ENCODE data around the gene PTGES2. TPM values are rescaled to one million over a fixed set of nuclear protein-coding genes. Genes with fewer than 3 reads are reported as not detected.

The PTGES2 gene
- total and polyA plus RNA-seq, 2 experiments from 2014 or later, result 59.7 to 124 TPM

DNA sequence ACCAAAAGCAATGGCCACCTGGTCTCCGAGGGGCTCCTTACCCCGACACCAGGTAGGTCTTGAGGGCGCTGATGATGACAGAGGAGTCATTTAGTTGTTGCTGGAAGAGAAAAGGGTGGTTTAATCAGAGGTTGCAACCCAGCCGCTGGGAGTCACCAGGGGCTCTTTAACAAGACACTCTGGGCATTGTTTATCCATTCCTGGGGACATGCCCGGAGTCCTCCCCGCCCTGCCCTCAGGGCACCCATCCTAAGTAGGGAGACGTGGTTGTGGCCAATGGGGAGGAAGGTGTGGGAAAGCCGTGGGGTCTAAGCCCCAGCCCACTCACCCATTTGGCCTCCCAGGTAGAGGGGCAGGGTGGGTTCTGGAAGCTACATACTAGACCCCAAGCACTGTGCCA is 3.1 kb downstream of the PTGES2 start (continued):
- no peak for TF ChIP-seq EZH2phosphoT487 (IDR thresholded peaks at IDR 0.05; ENCODE audit: unreplicated experiment)
- TF ChIP-seq, protein P1, sequence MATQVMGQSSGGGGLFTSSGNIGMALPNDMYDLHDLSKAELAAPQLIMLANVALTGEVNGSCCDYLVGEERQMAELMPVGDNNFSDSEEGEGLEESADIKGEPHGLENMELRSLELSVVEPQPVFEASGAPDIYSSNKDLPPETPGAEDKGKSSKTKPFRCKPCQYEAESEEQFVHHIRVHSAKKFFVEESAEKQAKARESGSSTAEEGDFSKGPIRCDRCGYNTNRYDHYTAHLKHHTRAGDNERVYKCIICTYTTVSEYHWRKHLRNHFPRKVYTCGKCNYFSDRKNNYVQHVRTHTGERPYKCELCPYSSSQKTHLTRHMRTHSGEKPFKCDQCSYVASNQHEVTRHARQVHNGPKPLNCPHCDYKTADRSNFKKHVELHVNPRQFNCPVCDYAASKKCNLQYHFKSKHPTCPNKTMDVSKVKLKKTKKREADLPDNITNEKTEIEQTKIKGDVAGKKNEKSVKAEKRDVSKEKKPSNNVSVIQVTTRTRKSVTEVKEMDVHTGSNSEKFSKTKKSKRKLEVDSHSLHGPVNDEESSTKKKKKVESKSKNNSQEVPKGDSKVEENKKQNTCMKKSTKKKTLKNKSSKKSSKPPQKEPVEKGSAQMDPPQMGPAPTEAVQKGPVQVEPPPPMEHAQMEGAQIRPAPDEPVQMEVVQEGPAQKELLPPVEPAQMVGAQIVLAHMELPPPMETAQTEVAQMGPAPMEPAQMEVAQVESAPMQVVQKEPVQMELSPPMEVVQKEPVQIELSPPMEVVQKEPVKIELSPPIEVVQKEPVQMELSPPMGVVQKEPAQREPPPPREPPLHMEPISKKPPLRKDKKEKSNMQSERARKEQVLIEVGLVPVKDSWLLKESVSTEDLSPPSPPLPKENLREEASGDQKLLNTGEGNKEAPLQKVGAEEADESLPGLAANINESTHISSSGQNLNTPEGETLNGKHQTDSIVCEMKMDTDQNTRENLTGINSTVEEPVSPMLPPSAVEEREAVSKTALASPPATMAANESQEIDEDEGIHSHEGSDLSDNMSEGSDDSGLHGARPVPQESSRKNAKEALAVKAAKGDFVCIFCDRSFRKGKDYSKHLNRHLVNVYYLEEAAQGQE (IDR thresholded peaks at IDR 0.05; ENCODE audit: unreplicated experiment), result no peak
- no peak for TF ChIP-seq NANOG (IDR thresholded peaks at IDR 0.05; ENCODE audit: borderline replicate concordance)
- TF ChIP-seq, protein P2, sequence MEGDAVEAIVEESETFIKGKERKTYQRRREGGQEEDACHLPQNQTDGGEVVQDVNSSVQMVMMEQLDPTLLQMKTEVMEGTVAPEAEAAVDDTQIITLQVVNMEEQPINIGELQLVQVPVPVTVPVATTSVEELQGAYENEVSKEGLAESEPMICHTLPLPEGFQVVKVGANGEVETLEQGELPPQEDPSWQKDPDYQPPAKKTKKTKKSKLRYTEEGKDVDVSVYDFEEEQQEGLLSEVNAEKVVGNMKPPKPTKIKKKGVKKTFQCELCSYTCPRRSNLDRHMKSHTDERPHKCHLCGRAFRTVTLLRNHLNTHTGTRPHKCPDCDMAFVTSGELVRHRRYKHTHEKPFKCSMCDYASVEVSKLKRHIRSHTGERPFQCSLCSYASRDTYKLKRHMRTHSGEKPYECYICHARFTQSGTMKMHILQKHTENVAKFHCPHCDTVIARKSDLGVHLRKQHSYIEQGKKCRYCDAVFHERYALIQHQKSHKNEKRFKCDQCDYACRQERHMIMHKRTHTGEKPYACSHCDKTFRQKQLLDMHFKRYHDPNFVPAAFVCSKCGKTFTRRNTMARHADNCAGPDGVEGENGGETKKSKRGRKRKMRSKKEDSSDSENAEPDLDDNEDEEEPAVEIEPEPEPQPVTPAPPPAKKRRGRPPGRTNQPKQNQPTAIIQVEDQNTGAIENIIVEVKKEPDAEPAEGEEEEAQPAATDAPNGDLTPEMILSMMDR (conservative IDR thresholded peaks at IDR 0.05; ENCODE audit: low read depth in 2 of 2), result no peak

DNA sequence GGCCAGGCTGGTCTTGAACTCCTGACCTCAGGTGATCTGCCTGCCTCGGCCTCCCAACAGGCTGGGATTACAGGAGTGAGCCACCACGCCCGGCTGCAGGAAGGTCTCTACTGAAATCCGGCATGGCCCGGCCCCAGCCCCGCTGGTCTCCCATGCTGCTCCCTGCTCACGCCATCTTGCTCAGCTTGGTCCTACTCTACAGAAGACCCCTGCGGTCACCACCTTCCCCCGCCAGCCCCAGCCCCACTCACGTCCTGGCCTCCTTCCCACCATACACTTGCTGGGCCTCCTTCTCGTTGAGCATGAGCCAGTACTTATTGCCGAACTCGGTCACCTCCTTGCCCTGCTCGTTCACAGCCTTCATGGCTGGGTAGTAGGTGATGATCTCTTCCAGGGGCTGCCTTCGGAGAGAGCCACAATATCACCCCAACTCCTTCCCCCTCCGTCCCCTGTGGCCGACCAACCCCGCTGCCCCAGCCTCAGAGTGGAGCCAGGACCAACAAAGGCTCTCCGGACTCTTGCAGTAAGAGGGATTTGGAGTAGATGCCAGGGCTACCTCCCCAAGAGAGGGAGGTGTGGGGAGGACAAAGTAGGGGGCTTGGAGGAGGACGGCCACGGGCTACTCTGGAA is 4.0 kb downstream of the PTGES2 start:
- peaks cover 25% of the 10 kb centered on the region for H3K79me2 ChIP-seq (replicated peaks; ENCODE audit: insufficient read depth)
- Mint-ChIP-seq H3K27me3 (ENCODE audit: insufficient read depth, low read depth, poor library complexity) (peaks cover 26% of the 10 kb centered on the region), H3K4me1 (peaks cover 12% of the 10 kb centered on the region), H3K9me3 (peaks cover 3% of the 10 kb centered on the region; the same call in 1 of the 3 replicates), H3K36me3 (ENCODE audit: low read depth) (peaks cover 43% of the 10 kb centered on the region), H3K27ac (no peak overlapping the region), H3K4me3 (no peak overlapping the region)
- ATAC-seq (no peak), DNase-seq (ENCODE audit: low spot score) (no peak)
- TF ChIP-seq, protein P3, sequence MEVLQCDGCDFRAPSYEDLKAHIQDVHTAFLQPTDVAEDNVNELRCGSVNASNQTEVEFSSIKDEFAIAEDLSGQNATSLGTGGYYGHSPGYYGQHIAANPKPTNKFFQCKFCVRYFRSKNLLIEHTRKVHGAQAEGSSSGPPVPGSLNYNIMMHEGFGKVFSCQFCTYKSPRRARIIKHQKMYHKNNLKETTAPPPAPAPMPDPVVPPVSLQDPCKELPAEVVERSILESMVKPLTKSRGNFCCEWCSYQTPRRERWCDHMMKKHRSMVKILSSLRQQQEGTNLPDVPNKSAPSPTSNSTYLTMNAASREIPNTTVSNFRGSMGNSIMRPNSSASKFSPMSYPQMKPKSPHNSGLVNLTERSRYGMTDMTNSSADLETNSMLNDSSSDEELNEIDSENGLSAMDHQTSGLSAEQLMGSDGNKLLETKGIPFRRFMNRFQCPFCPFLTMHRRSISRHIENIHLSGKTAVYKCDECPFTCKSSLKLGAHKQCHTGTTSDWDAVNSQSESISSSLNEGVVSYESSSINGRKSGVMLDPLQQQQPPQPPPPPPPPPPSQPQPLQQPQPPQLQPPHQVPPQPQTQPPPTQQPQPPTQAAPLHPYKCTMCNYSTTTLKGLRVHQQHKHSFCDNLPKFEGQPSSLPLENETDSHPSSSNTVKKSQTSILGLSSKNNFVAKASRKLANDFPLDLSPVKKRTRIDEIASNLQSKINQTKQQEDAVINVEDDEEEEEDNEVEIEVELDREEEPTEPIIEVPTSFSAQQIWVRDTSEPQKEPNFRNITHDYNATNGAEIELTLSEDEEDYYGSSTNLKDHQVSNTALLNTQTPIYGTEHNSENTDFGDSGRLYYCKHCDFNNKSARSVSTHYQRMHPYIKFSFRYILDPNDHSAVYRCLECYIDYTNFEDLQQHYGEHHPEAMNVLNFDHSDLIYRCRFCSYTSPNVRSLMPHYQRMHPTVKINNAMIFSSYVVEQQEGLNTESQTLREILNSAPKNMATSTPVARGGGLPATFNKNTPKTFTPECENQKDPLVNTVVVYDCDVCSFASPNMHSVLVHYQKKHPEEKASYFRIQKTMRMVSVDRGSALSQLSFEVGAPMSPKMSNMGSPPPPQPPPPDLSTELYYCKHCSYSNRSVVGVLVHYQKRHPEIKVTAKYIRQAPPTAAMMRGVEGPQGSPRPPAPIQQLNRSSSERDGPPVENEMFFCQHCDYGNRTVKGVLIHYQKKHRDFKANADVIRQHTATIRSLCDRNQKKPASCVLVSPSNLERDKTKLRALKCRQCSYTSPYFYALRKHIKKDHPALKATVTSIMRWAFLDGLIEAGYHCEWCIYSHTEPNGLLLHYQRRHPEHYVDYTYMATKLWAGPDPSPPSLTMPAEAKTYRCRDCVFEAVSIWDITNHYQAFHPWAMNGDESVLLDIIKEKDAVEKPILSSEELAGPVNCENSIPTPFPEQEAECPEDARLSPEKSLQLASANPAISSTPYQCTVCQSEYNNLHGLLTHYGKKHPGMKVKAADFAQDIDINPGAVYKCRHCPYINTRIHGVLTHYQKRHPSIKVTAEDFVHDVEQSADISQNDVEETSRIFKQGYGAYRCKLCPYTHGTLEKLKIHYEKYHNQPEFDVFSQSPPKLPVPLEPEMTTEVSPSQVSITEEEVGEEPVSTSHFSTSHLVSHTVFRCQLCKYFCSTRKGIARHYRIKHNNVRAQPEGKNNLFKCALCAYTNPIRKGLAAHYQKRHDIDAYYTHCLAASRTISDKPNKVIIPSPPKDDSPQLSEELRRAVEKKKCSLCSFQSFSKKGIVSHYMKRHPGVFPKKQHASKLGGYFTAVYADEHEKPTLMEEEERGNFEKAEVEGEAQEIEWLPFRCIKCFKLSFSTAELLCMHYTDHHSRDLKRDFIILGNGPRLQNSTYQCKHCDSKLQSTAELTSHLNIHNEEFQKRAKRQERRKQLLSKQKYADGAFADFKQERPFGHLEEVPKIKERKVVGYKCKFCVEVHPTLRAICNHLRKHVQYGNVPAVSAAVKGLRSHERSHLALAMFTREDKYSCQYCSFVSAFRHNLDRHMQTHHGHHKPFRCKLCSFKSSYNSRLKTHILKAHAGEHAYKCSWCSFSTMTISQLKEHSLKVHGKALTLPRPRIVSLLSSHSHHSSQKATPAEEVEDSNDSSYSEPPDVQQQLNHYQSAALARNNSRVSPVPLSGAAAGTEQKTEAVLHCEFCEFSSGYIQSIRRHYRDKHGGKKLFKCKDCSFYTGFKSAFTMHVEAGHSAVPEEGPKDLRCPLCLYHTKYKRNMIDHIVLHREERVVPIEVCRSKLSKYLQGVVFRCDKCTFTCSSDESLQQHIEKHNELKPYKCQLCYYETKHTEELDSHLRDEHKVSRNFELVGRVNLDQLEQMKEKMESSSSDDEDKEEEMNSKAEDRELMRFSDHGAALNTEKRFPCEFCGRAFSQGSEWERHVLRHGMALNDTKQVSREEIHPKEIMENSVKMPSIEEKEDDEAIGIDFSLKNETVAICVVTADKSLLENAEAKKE (CRISPR knock-in tag; IDR thresholded peaks at IDR 0.05), result no peak
- TF ChIP-seq ZNF331 (CRISPR knock-in tag; IDR thresholded peaks at IDR 0.05; ENCODE audit: low read depth) (no peak), JUNB (IDR thresholded peaks at IDR 0.05; ENCODE audit: unreplicated experiment) (no peak), STAT1 (IDR thresholded peaks at IDR 0.05; ENCODE audit: unreplicated experiment) (no peak)
- no peak overlapping the region for H3K4me3 ChIP-seq
- no peaks in the 10 kb centered on the region for H3K9me2 ChIP-seq (ENCODE audit: insufficient read depth)
- H3K4me1 ChIP-seq (ENCODE audit: insufficient read depth), result peaks cover 12% of the 10 kb centered on the region; the same call in 1 of the 2 replicates
- peaks cover 9% of the 10 kb centered on the region for H4K20me1 ChIP-seq (replicated peaks; ENCODE audit: insufficient read depth)
- 0 out of 2 replicates have a peak, but pooled peaks cover 4% of the 10 kb centered on the region for H3K36me3 ChIP-seq (ENCODE audit: insufficient read depth)
- no peaks in the 10 kb centered on the region for H3K27me3 ChIP-seq (ENCODE audit: insufficient read depth)
- H3K27ac ChIP-seq (ENCODE audit: low read depth), result no peak overlapping the region
- peaks cover 5% of the 10 kb centered on the region; the same call in 1 of the 2 replicates for H3F3A ChIP-seq (replicated peaks; ENCODE audit: low read depth)
- H3K4me2 ChIP-seq, result no peak overlapping the region
- no peak overlapping the region for H2AFZ ChIP-seq

Measured in GM23338 (cell line).